HG03066 (cell line): ENCODE data around the gene PTPRN2.
"Not testable (repeated sequence)": the region's sequence is repeated elsewhere in the genome, so short reads cannot be mapped to it uniquely, and the experiment has no call there.

Source experiments
- ATAC-seq: cut with Tn5 transposase; IDR thresholded peaks from one replicate; pipeline ENCODE4 v1.9.1; 2021; ENCODE audit warnings: low read depth; ENCODE audit not compliant: unreplicated experiment

PTPRN2 gene

DNA sequence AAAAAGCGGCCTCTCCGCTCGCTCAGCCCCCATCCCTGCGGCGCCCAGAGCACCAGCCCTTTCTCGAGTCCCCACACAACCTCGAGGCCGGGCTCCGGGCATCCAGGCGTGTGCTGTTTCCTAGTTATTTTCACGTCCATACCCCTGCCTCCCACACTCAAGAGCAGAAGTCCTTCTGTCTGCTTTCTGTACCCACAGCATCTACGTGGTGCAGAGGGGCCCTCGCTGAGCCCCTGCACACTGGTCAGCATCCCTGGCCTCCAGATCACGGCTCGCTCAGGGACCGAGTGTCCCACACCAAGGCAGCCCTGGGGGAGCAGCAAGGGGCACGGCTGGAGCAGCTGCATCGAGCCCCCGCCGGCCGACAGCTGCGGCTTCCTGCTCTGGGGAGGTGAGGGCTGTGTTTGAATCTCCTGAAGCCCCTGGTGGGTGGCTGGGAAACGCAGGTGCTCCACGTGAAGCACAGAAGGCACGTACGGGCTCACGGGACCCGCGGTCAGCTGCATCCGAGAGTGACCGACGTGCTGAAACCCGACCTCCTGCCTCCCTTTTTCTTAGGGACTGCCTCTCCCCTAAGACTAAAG is 917.8 kb downstream of the PTPRN2 start:
- ATAC-seq: no peak

DNA sequence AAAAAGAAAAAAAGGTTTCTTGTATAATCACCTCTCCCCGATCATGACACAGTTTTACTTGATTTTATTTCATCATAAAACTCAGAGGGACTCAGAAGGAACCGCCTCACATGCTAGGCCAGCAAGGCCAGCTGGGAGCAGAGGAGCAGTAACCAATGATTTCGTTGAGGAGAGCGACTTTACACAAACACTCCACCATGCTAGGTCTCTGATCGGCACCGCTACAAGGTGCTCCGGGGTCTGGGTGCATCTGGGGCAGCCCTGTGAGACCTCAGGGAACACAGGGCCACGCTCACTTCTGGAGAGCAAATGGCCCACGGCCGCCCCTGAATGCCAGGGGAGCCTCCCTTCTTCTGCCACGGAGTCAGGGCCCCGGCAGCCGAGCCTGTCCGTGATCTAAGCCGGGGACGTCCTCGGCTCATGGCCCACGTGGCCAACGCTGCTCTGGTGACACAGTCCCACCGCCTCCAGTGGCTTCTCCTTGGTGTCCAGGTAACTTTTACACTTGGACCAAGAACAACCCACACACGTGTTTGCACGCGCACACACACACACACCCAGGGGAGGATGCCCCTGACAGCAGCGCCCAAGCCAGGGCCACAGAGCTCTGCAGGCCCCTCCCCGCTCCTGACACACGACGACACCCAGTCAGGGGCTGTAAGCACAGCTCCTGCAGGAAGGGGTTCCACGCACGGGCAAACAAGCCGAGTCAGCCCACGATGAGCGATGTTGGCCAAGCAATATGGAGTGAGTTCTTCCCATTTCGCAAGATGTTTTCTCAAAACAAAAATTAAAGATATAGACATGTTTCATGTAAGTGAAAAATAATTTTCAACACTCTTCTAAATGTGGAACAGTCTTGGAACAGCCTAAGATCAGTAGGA is 918.5 kb downstream of the PTPRN2 start:
- no peak for ATAC-seq

DNA sequence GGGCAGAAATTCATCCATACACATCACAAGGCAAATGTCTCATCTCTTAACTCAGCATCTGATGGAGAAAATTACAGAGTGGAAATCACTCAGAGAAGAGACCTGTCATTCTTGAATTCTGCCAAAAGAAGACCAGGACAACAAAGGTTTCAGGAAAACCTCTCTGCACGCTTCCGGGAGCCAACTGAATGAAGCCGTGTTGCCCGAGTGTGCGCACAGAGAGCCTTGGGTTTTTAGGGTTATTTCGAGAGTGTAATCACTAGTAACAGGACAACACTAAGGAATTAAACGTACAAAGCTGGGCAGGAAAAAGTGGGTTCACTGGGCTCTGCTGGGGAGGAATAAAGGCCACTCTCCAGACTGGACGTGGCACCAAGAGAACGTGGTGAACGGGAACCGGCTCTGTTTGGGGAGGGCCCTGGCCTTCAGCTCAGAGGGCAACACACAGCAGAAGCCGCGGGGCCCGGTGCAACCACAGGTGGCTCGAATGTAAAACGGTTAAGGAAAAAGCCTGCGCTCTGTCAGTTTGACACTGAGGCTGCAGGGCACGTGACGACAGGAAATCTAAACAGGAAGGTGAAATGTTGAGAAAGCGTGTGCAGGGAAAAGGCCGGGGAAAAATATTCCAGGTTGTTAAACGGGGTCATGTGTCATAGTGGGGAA is 919.3 kb downstream of the PTPRN2 start:
- ATAC-seq: no peak

DNA sequence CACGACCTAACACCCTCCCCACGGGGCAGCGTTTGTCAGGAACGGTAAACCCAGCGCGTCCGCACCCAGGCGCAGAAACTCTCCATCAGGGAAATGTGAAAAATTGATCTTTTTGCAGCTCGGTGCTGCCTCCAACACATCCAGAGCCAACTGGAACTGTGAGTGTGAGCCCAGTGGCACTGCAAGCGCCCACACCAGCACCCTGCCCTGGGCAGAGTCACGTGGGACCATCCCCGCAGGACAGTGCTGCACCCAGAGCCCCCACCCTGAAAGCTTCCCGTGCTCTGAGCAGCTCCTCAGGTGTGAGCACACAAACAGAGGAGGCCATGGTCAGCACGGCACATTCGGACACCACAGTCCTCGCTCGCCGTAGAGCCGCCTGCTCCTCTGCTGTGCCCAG is 919.9 kb downstream of the PTPRN2 start:
- no peak for ATAC-seq

DNA sequence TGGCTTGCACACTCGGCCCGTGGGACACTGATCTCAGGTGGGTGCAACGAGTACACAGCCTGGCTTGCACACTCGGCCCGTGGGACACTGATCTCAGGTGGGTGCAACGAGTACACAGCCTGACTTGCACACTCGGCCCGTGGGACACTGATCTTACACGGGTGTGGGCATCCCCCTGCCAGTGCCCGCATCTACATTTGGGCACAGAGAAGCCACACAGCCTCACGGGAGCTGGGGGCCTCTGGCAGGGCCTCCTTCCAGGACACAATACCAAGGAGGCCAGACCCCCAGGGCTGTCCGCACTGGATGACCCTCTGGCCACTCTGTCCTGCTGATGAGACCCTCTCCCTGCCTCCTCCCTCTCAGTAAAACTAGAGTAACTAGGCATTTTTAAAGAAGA is 920.4 kb downstream of the PTPRN2 start:
- no peak for ATAC-seq

DNA sequence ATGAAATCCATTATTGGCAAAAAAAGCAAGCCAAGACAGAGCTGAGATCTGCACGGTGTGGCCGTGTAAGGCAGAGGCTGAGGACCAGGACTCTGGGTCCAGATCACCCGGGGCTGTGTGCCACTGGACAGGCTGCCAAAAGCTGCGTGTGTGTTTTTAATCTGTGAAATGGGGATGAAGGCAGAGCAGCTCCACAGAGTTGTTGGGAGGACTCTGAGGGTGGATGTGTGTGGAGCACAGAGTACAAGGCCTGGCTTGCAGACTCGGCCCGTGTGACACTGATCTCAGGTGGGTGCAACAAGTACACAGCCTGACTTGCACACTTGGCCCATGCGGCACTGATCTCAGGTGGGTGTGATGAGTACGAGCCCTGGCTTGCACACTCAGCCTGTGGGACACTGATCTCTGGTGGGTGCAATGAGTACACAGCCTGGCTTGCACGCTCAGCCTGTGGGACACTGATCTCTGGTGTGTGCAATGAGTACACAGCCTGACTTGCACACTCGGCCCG is 921.0 kb downstream of the PTPRN2 start:
- ATAC-seq: no peak

DNA sequence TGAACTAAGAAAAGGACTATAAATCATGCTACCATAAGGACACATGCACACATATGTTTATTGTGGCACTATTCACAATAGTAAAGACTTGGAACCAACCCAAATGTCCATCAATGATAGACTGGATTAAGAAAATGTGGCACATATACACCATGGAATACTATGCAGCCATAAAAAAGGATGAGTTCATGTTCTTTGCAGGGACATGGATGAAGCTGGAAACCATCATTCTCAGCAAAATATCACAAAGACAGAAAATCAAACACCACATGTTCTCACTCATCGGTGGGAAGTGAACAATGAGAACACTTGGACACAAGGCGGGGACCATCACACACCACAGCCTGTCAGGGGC is 922.0 kb downstream of the PTPRN2 start:
- not testable (repeated sequence) for ATAC-seq

DNA sequence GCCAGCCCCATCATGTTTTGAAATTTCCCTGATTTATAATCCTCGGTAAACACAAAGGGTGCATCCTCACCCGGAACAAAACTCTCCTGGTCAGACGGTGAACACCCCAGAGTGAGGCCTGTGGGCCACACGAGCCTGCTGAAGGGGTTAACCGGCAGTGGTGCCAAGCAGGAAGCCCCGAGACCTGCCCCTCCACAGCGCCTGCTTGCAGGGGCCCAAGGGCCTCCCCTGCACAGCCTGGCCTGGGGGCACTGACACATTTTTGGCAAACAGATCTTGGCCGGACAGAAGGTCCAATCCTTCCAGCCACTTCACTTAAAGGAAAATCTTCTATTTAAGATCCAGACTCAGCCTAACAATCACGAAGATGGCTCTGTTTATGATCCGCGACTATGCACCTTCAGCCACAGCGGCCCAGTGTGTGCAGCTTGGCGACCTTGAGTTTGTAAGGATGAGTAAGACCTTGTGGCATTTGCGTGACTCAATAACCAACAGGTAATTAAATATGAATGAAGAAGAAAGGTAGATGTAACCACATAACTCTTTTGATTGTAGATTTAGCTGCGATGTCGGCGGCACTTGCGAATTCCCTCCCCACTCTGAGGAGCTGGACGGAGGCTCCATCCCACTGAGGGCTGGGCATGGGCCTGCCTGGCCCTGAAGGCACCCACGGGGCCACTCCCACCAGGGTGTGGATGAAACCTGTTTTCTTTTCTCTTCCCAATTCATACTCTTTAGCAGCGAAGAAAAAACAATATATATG is 922.6 kb downstream of the PTPRN2 start:
- ATAC-seq: no peak

DNA sequence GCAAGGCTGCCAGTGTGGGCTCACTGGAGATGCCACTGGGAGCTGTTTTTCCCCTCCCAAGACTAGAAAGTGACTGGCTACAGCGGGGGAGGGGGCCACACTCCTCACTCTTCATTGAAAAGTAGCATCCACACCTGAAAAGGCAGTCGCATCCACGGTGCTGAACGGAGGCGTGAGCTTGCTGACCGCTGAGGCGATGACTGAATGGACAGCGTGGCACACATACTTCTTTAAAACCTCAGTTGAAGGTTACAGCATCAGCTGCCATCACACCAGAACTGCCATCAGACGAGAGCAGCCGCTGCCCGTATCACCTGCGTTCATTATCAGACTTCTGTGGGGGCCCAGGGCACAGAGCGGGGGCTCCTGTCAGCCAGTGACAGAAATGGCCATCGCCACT is 923.6 kb downstream of the PTPRN2 start:
- no peak for ATAC-seq

DNA sequence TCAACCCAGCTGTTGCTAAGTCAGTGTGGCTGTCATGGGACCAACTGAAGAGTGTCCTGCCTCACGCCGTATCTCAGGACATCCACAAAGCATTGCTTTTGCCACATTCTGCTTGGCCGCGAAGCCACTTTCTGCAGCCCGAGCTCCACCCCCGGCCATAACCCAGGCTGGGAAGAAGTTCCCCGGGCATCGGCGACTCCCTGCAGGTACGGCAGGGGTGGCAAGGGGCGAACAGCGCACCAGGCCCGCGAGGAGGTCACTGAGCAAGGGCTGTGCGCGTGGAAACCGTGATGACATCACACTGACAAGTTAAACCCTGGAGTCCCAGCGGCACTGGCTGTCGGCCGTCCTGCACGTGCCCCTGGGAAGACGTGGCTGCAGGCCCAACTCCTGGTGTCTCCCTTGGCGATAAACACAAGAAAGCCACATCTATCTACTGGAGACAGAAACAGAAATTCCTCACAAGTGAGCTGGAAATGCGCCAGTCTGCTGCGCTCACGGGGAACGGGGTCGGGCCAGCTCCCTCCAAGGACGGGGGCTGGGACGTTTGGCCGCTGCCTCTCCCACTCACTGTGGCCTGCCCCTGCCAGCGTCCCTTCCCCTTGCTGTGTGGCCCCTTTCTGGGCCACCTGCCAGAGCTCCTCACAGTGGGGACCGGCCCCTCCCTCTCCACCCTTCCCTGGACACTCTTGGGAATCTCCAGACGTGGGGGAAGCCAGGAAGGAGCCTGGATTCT is 924.5 kb downstream of the PTPRN2 start:
- no peak for ATAC-seq

DNA sequence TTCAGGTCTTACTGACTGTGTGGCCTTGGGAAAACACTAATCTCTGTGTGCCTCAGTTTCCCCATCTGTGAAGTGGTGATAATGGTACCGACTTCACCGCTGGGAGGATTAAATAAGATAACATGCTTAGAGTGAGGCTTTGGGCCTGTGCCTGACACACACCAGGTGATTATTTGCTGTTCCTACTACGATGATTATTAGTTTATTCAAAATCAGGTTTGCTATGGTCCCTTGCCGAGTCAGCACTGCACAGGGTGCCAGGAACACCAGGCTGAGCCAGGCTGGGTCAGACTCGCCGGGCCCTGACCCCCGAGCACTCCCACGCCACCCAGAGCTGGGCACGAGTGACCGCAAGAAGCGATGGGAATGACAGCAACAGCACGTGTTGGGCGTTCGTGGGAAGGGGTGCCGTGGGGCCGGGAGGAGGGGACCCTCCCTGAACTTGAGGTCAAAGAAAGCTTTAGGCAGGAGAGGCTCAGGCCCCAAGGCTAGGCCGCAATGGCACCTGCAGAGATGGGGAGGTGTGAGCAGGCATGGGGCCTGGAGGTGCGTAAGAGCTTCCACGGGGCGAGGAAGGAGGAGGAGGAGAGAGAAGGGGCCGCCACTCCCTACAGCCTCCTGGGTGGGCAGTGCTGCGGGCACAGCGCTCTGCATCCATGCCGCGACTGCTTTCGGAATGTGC is 925.4 kb downstream of the PTPRN2 start:
- ATAC-seq: no peak

DNA sequence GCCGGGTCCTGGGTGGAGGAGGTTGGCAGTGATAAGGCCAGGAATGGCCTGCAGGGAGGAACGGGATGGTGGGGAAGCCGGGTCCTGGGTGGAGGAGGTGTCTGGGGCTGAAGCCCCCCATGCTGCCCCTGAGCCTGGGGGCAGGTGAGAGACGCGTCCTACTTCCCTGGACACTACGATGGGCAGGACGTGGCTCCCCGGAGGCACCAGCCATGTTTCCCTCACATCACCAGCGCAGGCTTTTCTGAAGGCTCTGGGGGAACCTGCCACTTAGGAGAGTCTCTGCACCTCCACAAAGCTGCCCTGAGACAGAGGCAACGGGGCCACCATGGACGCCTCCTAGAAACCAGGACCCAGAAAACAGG is 926.0 kb downstream of the PTPRN2 start:
- no peak for ATAC-seq

DNA sequence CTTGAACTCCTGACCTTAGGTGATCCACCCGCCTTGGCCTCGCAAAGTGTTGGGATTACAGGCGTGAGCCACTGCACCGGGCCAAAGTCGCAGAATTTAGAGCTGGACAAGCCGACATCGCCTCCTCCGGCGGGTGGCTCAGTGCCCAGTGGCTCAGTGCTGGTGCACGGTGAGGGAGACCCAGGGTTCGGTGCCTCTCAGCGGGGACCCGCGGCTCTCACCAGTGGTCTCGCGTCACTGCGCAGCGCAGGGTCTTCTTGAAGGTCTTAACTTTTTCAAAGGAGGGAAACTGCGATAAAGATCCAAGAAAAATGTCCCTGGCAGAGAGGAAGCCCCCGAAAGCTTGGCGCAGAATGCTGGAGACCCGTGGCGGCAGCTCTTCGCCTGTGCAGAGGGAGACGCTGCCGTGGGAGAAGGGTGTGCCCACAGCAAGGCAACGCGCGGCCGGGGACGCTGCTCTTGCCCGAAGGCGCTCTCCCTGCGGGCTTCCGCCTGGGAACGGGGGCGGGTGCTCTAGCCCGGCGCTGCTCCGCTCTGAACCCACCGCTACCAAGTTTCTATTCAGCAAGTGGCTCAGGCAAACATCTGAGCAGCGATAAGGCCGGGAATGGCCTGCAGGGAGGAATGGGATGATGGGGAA is 926.5 kb downstream of the PTPRN2 start:
- ATAC-seq: no peak

DNA sequence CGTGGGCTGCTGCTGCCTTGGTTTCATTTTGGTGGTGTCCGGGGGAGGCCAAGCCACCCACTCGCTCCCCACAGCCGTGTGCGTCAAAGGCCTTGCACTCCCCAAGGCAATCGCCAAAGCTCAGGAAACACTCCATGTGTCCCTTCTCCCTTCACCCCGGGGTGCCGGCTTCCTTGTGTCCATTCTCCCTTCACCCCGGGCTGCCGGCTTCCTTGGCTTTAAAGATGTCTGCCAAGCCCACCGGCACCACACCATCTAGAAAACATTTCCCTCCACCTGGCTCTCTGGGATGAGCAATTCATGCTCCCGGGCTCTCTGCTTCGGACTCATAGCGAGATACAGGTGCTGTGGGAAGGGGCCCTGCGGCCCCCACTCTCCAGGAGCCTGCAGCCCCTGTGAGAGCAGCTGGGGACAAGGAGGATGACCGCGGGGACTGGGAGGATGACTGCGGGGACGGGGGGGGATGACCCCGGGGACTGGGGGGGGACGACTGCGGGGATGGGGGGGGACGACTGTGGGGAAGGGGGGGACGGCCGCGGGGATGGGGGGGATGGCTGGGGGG is 928.7 kb downstream of the PTPRN2 start:
- ATAC-seq: no peak

DNA sequence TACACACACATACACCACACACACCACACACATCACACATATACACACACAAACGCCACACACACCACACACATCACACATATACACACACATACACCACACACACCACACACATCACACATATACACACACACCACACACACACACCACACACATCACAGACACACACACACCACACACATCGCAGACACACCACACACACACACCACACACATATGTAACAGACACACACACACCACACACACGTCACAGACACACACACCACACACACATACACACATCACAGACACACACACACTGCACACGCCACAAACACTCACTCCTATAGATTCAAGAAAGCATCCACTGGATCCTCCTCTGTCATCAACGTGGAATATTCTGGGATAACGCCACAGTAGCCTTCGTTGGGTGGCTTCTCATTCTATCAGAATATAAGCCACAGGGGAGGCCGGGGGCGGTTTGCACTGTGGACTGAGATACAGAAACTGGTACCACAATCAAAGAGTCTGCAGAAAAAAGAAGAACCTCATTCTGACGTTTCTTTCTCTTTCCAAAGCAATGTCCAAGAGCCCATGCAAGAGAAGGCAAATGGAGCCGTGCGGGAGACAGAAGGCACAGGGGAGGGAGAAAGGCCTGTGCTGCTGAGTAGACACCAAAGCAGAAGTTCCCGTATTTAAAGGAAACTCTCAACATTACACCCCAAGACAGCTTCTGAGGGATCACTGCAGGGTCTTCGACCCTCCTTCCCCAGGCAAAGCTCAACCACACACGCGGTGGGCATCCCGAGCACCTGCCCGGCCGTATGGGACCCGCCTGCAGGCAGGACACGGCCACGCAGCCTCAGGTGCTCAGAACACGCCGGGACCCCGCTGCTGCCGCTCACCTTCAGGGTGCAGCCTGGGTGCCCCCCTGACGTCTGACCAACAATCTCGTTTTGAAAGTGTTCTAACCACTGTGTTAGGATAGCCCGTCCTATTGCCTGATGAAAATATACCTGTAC is 929.6 kb downstream of the PTPRN2 start:
- ATAC-seq: no peak

DNA sequence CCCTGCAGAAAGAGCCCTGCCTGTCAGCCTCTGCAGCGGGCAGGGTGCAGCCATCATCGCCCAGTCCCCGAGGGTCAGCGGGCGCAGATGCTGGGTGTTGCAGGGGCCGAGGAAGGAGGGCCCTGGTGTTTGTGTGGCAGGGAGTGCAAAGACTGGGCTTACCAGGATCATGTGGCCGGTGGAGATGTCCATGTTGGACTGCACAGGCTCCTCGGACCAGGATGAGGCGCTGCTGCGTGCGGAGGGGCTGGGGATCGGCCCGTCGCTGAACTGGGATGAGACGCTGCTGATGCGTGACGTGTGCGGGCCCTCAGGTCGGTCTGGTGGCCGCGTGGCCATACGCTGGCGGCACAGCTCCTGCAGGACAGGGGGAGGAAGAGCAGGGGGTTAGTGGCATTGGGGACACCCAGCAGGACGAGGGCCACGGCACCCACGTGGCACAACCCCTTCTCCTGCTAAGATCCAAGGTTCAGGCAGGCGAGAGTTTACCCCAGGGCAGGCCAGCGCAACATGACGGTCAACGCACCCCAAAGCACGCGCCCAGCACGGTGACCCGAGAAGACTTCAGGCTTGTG is 931.3 kb downstream of the PTPRN2 start:
- no peak for ATAC-seq

DNA sequence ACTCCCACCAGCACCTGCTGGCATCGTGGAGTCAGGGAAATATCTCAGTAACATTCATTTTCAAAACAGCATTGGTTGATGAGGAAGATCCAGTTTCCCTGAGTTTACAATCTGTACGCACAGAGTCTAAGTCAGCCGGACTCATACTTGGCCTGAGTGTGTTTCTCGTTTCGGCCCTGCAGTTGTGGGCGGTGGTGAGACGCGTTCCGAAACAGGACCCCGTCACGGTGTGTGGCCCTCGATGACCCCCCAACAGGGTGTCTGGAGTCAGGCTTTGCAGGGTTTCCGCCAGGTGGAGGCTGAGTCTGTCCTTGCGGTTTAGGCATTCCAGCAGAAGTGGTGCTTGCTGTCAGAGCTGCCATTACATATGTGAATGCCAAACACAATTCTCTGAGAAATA is 933.3 kb downstream of the PTPRN2 start:
- ATAC-seq: no peak
